Loucy (cell line): ENCODE data around the gene ABCA10.

ENCODE experiments used
- H2AFZ ChIP-seq: fragments of 200-600 bp; sonication (generic); 2 replicates; pipeline ENCODE4 v1.6.0; 2016; ENCODE audit warnings: antibody characterized with exemption, mild to moderate bottlenecking, low read length, moderate library complexity
- H3F3A ChIP-seq: fragments of 200-600 bp; 2 replicates; pipeline ENCODE4 v1.6.0; 2016; ENCODE audit warnings: antibody characterized with exemption, low read depth, mild to moderate bottlenecking
- H3K27me3 ChIP-seq: fragments of 200-600 bp; sonication (generic); 2 replicates; pipeline ENCODE4 v1.6.1; 2014; ENCODE audit warnings: low read length, mild to moderate bottlenecking; ENCODE audit not compliant: insufficient read depth, poor library complexity, severe bottlenecking
- H3K36me3 ChIP-seq: fragments of 200-600 bp; sonication (generic); 2 replicates; pipeline ENCODE4 v1.6.1; 2016; ENCODE audit warnings: low read length; ENCODE audit not compliant: insufficient read depth
- H3K4me1 ChIP-seq: fragments of 200-600 bp; sonication (generic); 2 replicates; pipeline ENCODE4 v1.5.1; 2014; ENCODE audit warnings: low read length, mild to moderate bottlenecking; ENCODE audit not compliant: insufficient read depth, poor library complexity, severe bottlenecking
- H3K4me2 ChIP-seq: fragments of 200-600 bp; sonication (generic); 2 replicates; pipeline ENCODE4 v1.6.0; 2014; ENCODE audit warnings: antibody characterized with exemption, low read length, low read depth, mild to moderate bottlenecking; ENCODE audit not compliant: poor library complexity, severe bottlenecking
- H3K4me3 ChIP-seq: fragments of 200-600 bp; sonication (generic); 2 replicates; pipeline ENCODE4 v1.5.1; 2014; ENCODE audit warnings: low read length, mild to moderate bottlenecking, mixed read lengths; ENCODE audit not compliant: poor library complexity, severe bottlenecking
- H3K79me2 ChIP-seq: fragments of 200-600 bp; sonication (generic); 2 replicates; pipeline ENCODE4 v1.6.1; 2014; ENCODE audit warnings: low read length; ENCODE audit not compliant: insufficient read depth
- H3K9ac ChIP-seq: fragments of 200-600 bp; sonication (generic); 2 replicates; pipeline ENCODE4 v1.6.0; 2014; ENCODE audit warnings: mild to moderate bottlenecking, low read depth, low read length, moderate library complexity; ENCODE audit not compliant: poor library complexity, severe bottlenecking
- H3K9me2 ChIP-seq: fragments of 200-600 bp; sonication (generic); replicated peaks from 2 replicates; pipeline ENCODE4 v1.6.1; 2016; ENCODE audit warnings: low read depth, low read length, mixed read lengths
- H3K9me3 ChIP-seq: fragments of 200-600 bp; sonication (generic); 2 replicates; pipeline ENCODE4 v1.6.1; 2014; ENCODE audit warnings: mild to moderate bottlenecking, antibody characterized with exemption, low read length, low read depth; ENCODE audit not compliant: insufficient read depth
- H4K20me1 ChIP-seq: fragments of 200-600 bp; sonication (generic); 2 replicates; pipeline ENCODE4 v1.6.0; 2014; ENCODE audit warnings: antibody characterized with exemption, low read length, mild to moderate bottlenecking; ENCODE audit not compliant: insufficient read depth, poor library complexity, severe bottlenecking
- EZH2phosphoT487 ChIP-seq: fragments of 200-600 bp; IDR thresholded peaks from 2 replicates; pipeline ENCODE4 v1.6.1; 2018; ENCODE audit warnings: antibody characterized with exemption, mild to moderate bottlenecking, moderate library complexity, borderline replicate concordance
- TF ChIP-seq, protein P1 (sequence below): fragments of 200-600 bp; sonication (generic); conservative IDR thresholded peaks from 2 replicates; pipeline ENCODE4 v1.5.1; 2014; ENCODE audit warnings: mild to moderate bottlenecking, antibody characterized with exemption, low read length

Gene ABCA10

DNA sequence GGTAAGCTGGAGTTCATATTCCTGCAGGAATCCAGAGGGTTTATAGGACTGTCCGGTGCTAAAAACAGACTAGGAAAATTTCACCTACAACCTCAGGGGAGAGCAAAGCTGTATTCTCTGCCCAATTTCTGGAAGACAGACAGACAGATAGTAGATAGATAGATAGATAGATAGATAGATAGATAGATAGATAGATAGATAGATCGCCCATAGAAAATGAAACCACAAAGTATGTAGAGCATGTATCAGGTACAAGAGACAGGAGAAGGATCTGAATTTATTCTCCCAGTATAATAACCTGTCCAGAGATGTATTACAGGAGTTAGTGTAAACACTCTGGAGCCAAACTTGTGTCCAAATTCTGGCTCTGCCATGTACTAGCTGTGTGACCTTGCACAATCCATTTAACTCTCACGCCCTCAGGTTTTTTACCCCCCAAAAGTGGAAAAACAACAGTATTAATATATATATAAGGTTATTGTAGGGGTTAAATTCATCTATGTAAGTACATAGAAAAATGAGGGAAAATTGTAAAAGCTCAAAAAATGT lies 84.9 kb downstream of the ABCA10 start:
- Histone ChIP-seq H3K4me2 (no peak overlapping the region), H3K4me1 (no peaks in the 10 kb centered on the region), H3K9ac (no peak overlapping the region), H3K36me3 (no peaks in the 10 kb centered on the region), H3K79me2 (no peaks in the 10 kb centered on the region), H2AFZ (no peak overlapping the region), H3K9me3 (no peaks in the 10 kb centered on the region), H3F3A (no peaks in the 10 kb centered on the region), H4K20me1 (no peaks in the 10 kb centered on the region), H3K9me2 (no peaks in the 10 kb centered on the region), H3K27me3 (no peaks in the 10 kb centered on the region), H3K4me3 (no peak overlapping the region)
- TF ChIP-seq, protein P1, sequence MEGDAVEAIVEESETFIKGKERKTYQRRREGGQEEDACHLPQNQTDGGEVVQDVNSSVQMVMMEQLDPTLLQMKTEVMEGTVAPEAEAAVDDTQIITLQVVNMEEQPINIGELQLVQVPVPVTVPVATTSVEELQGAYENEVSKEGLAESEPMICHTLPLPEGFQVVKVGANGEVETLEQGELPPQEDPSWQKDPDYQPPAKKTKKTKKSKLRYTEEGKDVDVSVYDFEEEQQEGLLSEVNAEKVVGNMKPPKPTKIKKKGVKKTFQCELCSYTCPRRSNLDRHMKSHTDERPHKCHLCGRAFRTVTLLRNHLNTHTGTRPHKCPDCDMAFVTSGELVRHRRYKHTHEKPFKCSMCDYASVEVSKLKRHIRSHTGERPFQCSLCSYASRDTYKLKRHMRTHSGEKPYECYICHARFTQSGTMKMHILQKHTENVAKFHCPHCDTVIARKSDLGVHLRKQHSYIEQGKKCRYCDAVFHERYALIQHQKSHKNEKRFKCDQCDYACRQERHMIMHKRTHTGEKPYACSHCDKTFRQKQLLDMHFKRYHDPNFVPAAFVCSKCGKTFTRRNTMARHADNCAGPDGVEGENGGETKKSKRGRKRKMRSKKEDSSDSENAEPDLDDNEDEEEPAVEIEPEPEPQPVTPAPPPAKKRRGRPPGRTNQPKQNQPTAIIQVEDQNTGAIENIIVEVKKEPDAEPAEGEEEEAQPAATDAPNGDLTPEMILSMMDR = no peak
- no peak for TF ChIP-seq EZH2phosphoT487

DNA sequence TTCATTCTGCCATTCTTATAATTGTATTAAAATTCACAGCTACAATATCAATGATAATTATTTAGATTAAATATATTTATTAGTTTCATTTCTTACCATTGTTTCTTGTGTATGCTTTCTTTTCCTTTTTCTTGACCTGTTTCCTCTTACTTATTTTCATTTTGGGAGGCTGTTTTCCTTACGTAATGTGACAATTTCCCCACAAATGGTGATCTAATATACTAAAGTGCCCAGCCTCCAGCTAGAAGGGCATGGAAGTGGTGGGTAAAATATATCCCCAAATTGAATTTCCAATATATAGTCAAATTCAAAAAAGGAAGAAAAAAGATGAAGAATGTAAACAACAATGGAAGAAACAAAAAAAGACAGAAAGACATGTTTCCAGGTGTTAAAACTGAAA lies 85.5 kb downstream of the ABCA10 start:
- TF ChIP-seq EZH2phosphoT487 = no peak
- TF ChIP-seq, protein P1 = no peak
- H3K4me2 ChIP-seq = no peak overlapping the region
- no peak overlapping the region for H2AFZ ChIP-seq

DNA sequence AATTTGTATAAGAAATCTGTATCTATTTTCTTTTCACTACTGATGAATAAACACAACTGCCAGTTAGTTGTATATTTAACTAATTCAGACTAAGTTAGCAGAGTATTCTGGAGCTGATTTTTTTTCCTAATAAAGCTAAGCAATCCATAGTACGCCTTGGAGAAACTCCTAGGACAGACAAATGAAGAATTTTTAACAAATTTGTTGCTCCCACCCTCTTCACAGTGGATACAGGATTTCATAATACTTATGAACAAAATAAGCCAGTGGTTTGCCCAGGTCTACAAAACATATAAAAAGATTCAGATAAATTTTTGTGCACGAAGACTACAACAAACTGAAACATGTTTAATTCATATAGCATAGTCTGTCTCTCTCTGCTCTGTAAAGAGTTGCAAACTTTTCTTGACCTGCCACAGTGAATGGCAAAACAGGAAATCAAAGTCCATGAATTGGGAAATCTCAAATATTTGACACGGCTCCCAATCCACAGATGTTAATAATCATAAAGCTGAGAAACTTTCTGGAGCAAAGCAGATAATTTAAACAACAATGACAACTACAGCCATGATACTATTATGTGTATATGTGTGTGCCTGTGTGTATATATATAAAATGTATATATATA lies 86.3 kb downstream of the ABCA10 start:
- Histone ChIP-seq H2AFZ (no peak overlapping the region), H4K20me1 (no peaks in the 10 kb centered on the region), H3K4me3 (no peak overlapping the region), H3K36me3 (no peaks in the 10 kb centered on the region), H3K4me1 (no peaks in the 10 kb centered on the region), H3K79me2 (no peaks in the 10 kb centered on the region), H3K9me2 (no peaks in the 10 kb centered on the region), H3K9me3 (no peaks in the 10 kb centered on the region), H3K27me3 (no peaks in the 10 kb centered on the region), H3F3A (no peaks in the 10 kb centered on the region), H3K4me2 (no peak overlapping the region), H3K9ac (no peak overlapping the region)
- TF ChIP-seq, protein P1 = no peak
- TF ChIP-seq EZH2phosphoT487 = no peak

More for the DNA sequence above, 85.5 kb downstream of the ABCA10 start:
- Histone ChIP-seq H3K9me3 (no peaks in the 10 kb centered on the region), H3K4me3 (no peak overlapping the region), H3K9me2 (no peaks in the 10 kb centered on the region), H3K27me3 (no peaks in the 10 kb centered on the region), H3K9ac (no peak overlapping the region), H3K36me3 (no peaks in the 10 kb centered on the region), H4K20me1 (no peaks in the 10 kb centered on the region), H3K4me1 (no peaks in the 10 kb centered on the region), H3K79me2 (no peaks in the 10 kb centered on the region), H3F3A (no peaks in the 10 kb centered on the region)
